HCT116 (cell line): ENCODE results near the gene SH3TC1. TPM values are rescaled to one million over a fixed set of nuclear protein-coding genes. Genes with fewer than 3 reads are reported as not detected.

Experiments used
- ATAC-seq: fragments of 200-7000 bp; cut with Tn5 transposase; 2 replicates; pipeline ENCODE4 v1.9.1; 2020; ENCODE audit warnings: mild to moderate bottlenecking, moderate library complexity
- BruUV-seq: library from RNA; stranded (reverse); fragments of 400-500 nt; replicated peaks from 2 replicates; lab custom pipeline; 2021; lab: Mats Ljungman, UMichigan
- CTCF ChIA-PET: fragments of 300-600 bp; sonication (Branson Sonifier 250); formaldehyde crosslinking; loops from one replicate; lab custom pipeline; 2021; ENCODE audit warnings: antibody characterized with exemption; lab: Charles Lee
- POLR2A ChIA-PET: fragments of 300-600, 350-600 bp; sonication (Branson Sonifier 250); formaldehyde crosslinking; loops from one replicate; lab custom pipeline; 2021; ENCODE audit warnings: antibody characterized with exemption; lab: Charles Lee
- RAD21 ChIA-PET, 2 experiments: fragments of 300-600 bp; sonication (Branson Sonifier 250); formaldehyde crosslinking; loops; one replicate each; lab custom pipeline; 2023; ENCODE audit warnings: low total read pairs in 2 of 2; ENCODE audit not compliant: uncharacterized antibody in 2 of 2, unreplicated experiment in 2 of 2, low non-redundant PET in 1 of 2; lab: Charles Lee
- DNase-seq: peaks from one replicate; pipeline ENCODE4 v3.0.0-alpha.2; 2010; ENCODE audit warnings: low read depth, low spot score
- H2AFZ ChIP-seq: fragments of 200-600 bp; shearing (Covaris generic), sonication (generic); 2 replicates; pipeline ENCODE4 v1.6.1; 2017; ENCODE audit warnings: low read depth, mixed run types, mixed read lengths, antibody characterized with exemption, low read length; ENCODE audit not compliant: poor library complexity, severe bottlenecking
- H3K27ac ChIP-seq: 2 replicates; pipeline ENCODE4 v1.5.1; 2012; ENCODE audit warnings: low read depth, low read length
- H3K27me3 ChIP-seq: fragments of 200-600 bp; sonication (generic); 2 replicates; pipeline ENCODE4 v1.6.1; 2016; ENCODE audit warnings: mixed run types, low read length, mixed read lengths; ENCODE audit not compliant: insufficient read depth
- H3K36me3 ChIP-seq, 2 experiments: fragments of 200-500 bp in 1 of 2; fragments of 200-600 bp in 1 of 2; sonication (Bioruptor generic) in 1 of 2; sonication (generic) in 1 of 2; 2 replicates each; pipeline versions ENCODE4 v1.5.1 to v1.6.1; 2014 to 2016; ENCODE audit warnings: low read length in 2 of 2, inconsistent platforms in 1 of 2, mixed read lengths in 1 of 2, mixed run types in 1 of 2; ENCODE audit not compliant: insufficient read depth in 2 of 2, control insufficient read depth in 1 of 2
- H3K4me1 ChIP-seq, 2 experiments: fragments of 200-600 bp in 1 of 2; sonication (generic) in 1 of 2; 2 replicates each; pipeline versions ENCODE4 v1.5.1 to v1.6.1; 2012 to 2017; ENCODE audit warnings: low read length in 2 of 2, inconsistent platforms in 1 of 2, mild to moderate bottlenecking in 1 of 2, mixed read lengths in 1 of 2, mixed run types in 1 of 2, moderate library complexity in 1 of 2; ENCODE audit not compliant: insufficient read depth in 2 of 2, control insufficient read depth in 1 of 2
- H3K4me2 ChIP-seq: fragments of 200-600 bp; sonication (generic); 2 replicates; pipeline ENCODE4 v1.6.1; 2017; ENCODE audit warnings: mixed run types, low read length, mixed read lengths
- H3K4me3 ChIP-seq, 2 experiments: fragments of 200-600 bp in 1 of 2; sonication (generic) in 1 of 2; replicated peaks in 1 of 2; 2 replicates each; pipeline ENCODE4 v1.5.1; 2011 to 2016; ENCODE audit warnings: low read length in 2 of 2, control low read depth in 1 of 2, low read depth in 1 of 2, mild to moderate bottlenecking in 1 of 2, mixed read lengths in 1 of 2, mixed run types in 1 of 2
- H3K79me2 ChIP-seq: fragments of 200-600 bp; sonication (generic); 2 replicates; pipeline ENCODE4 v1.6.1; 2017; ENCODE audit warnings: mild to moderate bottlenecking, mixed run types, low read length, moderate library complexity, mixed read lengths; ENCODE audit not compliant: insufficient read depth
- H3K9ac ChIP-seq: fragments of 200-600 bp; sonication (generic); 2 replicates; pipeline ENCODE4 v1.6.1; 2016; ENCODE audit warnings: low read length, mixed read lengths
- H3K9me2 ChIP-seq: fragments of 200-600 bp; sonication (generic), shearing (Covaris generic); 2 replicates; pipeline ENCODE4 v1.6.1; 2017; ENCODE audit warnings: mixed run types, mild to moderate bottlenecking, moderate library complexity; ENCODE audit not compliant: insufficient read depth
- H3K9me3 ChIP-seq, 2 experiments: fragments of 200-500 bp in 1 of 2; fragments of 200-600 bp in 1 of 2; sonication (Bioruptor generic) in 1 of 2; sonication (generic) in 1 of 2; 2 replicates each; pipeline ENCODE4 v1.6.1; 2014 to 2017; ENCODE audit warnings: low read length in 2 of 2, mixed read lengths in 2 of 2, inconsistent platforms in 1 of 2, low read depth in 1 of 2, mild to moderate bottlenecking in 1 of 2, mixed run types in 1 of 2, moderate library complexity in 1 of 2; ENCODE audit not compliant: control insufficient read depth in 1 of 2, insufficient read depth in 1 of 2
- H4K20me1 ChIP-seq: fragments of 200-600 bp; sonication (generic), shearing (Covaris generic); 2 replicates; pipeline ENCODE4 v1.6.1; 2017; ENCODE audit warnings: mixed run types, mild to moderate bottlenecking, moderate library complexity; ENCODE audit not compliant: insufficient read depth
- CEBPB ChIP-seq: IDR thresholded peaks from 2 replicates; pipeline ENCODE4 v1.6.1; 2012; ENCODE audit warnings: low read depth
- EGR1 ChIP-seq: IDR thresholded peaks from 2 replicates; pipeline ENCODE4 v1.6.1; 2012; ENCODE audit warnings: low read depth
- EZH2 ChIP-seq: fragments of 200-600 bp; sonication (generic); IDR thresholded peaks from 2 replicates; pipeline ENCODE4 v1.6.1; 2017; ENCODE audit warnings: antibody characterized with exemption, mixed run types
- EZH2phosphoT487 ChIP-seq: fragments of 200-600 bp; IDR thresholded peaks from 2 replicates; pipeline ENCODE4 v1.6.1; 2018; ENCODE audit warnings: antibody characterized with exemption, borderline replicate concordance
- JUND ChIP-seq: IDR thresholded peaks from 2 replicates; pipeline ENCODE4 v1.6.1; 2012
- POLR2A ChIP-seq: IDR thresholded peaks from 2 replicates; pipeline ENCODE4 v1.7.0; 2011; ENCODE audit warnings: borderline replicate concordance; ENCODE audit not compliant: insufficient read depth, insufficient read length; ENCODE audit errors: extremely low read depth
- POLR2AphosphoS5 ChIP-seq: IDR thresholded peaks from 2 replicates; pipeline ENCODE4 v1.6.1; 2011; ENCODE audit warnings: mild to moderate bottlenecking, low read depth, low read length, moderate library complexity
- SP1 ChIP-seq: IDR thresholded peaks from 2 replicates; pipeline ENCODE4 v1.6.1; 2012; ENCODE audit warnings: low read depth
- intact Hi-C: fragments of 100-400 bp; cut with micrococcal nuclease; formaldehyde crosslinking; loops from 2 replicates; pipeline ENCODE4 v1.10.0; 2022
- total RNA-seq: library from RNA; stranded (reverse); gene quantifications from one replicate; pipeline ENCODE4 v1.2.1, GENCODE V29; 2021; ENCODE audit not compliant: unreplicated experiment
- TF ChIP-seq, protein P1 (sequence below): IDR thresholded peaks from 2 replicates; pipeline ENCODE4 v1.6.1; 2011; ENCODE audit warnings: mild to moderate bottlenecking, low read length, moderate library complexity; ENCODE audit not compliant: insufficient replicate concordance; ENCODE audit errors: extremely low read depth
- TF ChIP-seq, protein P2 (sequence below): IDR thresholded peaks from 2 replicates; pipeline ENCODE4 v1.6.1; 2012
- TF ChIP-seq, protein P3 (sequence below): IDR thresholded peaks from 2 replicates; pipeline ENCODE4 v1.6.1; 2012
- TF ChIP-seq, protein P4 (sequence below): IDR thresholded peaks from 2 replicates; pipeline ENCODE4 v1.6.1; 2012; ENCODE audit warnings: low read depth

Gene SH3TC1
- total RNA-seq, 1 experiment from 2014 or later = 12.5 TPM

GRCh38 chr4:8202108-8203051, 3.3 kb downstream of the SH3TC1 start:
- Histone ChIP-seq H3K4me1 (peaks cover 22 to 39% of the 10 kb centered on the region in 2 experiments), H3K4me3 (no peak overlapping the region), H3K9me3 (no peaks in the 10 kb centered on the region), H3K9me2 (no peaks in the 10 kb centered on the region), H3K36me3 (no peaks in the 10 kb centered on the region), H2AFZ (no peak overlapping the region), H3K27ac (no peak overlapping the region), H4K20me1 (no peaks in the 10 kb centered on the region), H3K27me3 (no peaks in the 10 kb centered on the region), H3K9ac (no peak overlapping the region), H3K4me2 (no peak overlapping the region), H3K79me2 (no peaks in the 10 kb centered on the region)
- DNase-seq (no peak), ATAC-seq (no peak)
- TF ChIP-seq EZH2phosphoT487 (no peak), EGR1 (no peak), CEBPB (no peak), POLR2A (no peak)
- TF ChIP-seq, protein P1, sequence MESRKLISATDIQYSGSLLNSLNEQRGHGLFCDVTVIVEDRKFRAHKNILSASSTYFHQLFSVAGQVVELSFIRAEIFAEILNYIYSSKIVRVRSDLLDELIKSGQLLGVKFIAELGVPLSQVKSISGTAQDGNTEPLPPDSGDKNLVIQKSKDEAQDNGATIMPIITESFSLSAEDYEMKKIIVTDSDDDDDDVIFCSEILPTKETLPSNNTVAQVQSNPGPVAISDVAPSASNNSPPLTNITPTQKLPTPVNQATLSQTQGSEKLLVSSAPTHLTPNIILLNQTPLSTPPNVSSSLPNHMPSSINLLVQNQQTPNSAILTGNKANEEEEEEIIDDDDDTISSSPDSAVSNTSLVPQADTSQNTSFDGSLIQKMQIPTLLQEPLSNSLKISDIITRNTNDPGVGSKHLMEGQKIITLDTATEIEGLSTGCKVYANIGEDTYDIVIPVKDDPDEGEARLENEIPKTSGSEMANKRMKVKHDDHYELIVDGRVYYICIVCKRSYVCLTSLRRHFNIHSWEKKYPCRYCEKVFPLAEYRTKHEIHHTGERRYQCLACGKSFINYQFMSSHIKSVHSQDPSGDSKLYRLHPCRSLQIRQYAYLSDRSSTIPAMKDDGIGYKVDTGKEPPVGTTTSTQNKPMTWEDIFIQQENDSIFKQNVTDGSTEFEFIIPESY = no peak
- BruUV-seq = no TSS peak
- RAD21 ChIA-PET = no interaction called here
- intact Hi-C loops = no loop called here
- CTCF ChIA-PET = no interaction called here
- POLR2A ChIA-PET = no interaction called here

DNA sequence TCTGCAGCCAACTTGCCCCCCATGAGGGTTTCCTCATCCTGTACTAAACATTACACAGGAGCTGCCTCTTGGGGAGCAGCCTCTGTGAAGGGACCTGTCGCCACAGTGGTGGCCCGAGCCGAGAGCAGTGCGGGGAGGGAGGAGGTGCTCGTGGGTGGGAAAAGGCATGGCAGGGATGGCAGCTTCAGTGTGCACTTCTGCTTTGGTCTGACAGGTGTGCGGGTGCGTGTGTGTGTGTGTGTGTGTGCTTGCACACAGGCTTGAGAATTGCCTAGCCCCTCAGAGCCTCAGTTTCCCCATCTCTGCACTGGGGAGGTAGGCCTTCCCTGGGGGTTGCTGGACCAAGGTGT, 3.9 kb downstream of the SH3TC1 start:
- H3K27ac ChIP-seq = no peak overlapping the region
- no peak for DNase-seq
- no peak overlapping the region for H3K4me3 ChIP-seq
- ChIA-PET CTCF (no interaction called here), RAD21 (no interaction called here), POLR2A (no interaction called here)
- no peaks in the 10 kb centered on the region for H3K36me3 ChIP-seq
- no peak overlapping the region for H3K9ac ChIP-seq
- H3K79me2 ChIP-seq = no peaks in the 10 kb centered on the region
- no TSS peak for BruUV-seq
- no peak overlapping the region for H3K4me2 ChIP-seq
- no peaks in the 10 kb centered on the region for H3K9me2 ChIP-seq
- no peak for ATAC-seq
- intact Hi-C loops = no loop called here
- no peaks in the 10 kb centered on the region for H3K9me3 ChIP-seq
- H2AFZ ChIP-seq = no peak overlapping the region
- H3K4me1 ChIP-seq = peaks cover 22 to 38% of the 10 kb centered on the region in 2 experiments
- H3K27me3 ChIP-seq = no peaks in the 10 kb centered on the region
- no peaks in the 10 kb centered on the region for H4K20me1 ChIP-seq
- TF ChIP-seq, protein P2, sequence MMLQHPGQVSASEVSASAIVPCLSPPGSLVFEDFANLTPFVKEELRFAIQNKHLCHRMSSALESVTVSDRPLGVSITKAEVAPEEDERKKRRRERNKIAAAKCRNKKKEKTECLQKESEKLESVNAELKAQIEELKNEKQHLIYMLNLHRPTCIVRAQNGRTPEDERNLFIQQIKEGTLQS = no peak
- TF ChIP-seq POLR2AphosphoS5 (no peak), EGR1 (no peak), JUND (no peak), SP1 (no peak), POLR2A (no peak), EZH2 (no peak)
- TF ChIP-seq, protein P3, sequence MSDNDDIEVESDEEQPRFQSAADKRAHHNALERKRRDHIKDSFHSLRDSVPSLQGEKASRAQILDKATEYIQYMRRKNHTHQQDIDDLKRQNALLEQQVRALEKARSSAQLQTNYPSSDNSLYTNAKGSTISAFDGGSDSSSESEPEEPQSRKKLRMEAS = no peak
- TF ChIP-seq, protein P4, sequence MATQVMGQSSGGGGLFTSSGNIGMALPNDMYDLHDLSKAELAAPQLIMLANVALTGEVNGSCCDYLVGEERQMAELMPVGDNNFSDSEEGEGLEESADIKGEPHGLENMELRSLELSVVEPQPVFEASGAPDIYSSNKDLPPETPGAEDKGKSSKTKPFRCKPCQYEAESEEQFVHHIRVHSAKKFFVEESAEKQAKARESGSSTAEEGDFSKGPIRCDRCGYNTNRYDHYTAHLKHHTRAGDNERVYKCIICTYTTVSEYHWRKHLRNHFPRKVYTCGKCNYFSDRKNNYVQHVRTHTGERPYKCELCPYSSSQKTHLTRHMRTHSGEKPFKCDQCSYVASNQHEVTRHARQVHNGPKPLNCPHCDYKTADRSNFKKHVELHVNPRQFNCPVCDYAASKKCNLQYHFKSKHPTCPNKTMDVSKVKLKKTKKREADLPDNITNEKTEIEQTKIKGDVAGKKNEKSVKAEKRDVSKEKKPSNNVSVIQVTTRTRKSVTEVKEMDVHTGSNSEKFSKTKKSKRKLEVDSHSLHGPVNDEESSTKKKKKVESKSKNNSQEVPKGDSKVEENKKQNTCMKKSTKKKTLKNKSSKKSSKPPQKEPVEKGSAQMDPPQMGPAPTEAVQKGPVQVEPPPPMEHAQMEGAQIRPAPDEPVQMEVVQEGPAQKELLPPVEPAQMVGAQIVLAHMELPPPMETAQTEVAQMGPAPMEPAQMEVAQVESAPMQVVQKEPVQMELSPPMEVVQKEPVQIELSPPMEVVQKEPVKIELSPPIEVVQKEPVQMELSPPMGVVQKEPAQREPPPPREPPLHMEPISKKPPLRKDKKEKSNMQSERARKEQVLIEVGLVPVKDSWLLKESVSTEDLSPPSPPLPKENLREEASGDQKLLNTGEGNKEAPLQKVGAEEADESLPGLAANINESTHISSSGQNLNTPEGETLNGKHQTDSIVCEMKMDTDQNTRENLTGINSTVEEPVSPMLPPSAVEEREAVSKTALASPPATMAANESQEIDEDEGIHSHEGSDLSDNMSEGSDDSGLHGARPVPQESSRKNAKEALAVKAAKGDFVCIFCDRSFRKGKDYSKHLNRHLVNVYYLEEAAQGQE = no peak
